ENCODE measurements around the gene C2CD2.

C2CD2 gene

GRCh38 chr21:41867313-41867712 is 86.5 kb downstream of the C2CD2 start:
- DNase-seq (ENCODE audit: low read depth in 2 of 2): no peak

GRCh38 chr21:41866274-41866809 is 87.5 kb downstream of the C2CD2 start:
- no peak for DNase-seq (ENCODE audit: low read depth in 2 of 2)

GRCh38 chr21:41865002-41865777 is 88.6 kb downstream of the C2CD2 start:
- DNase-seq (ENCODE audit: low read depth in 2 of 2): no peak

GRCh38 chr21:41864311-41865001 is 89.4 kb downstream of the C2CD2 start:
- DNase-seq (ENCODE audit: low read depth in 2 of 2): no peak

- no peak for DNase-seq (ENCODE audit: low read depth in 2 of 2)
Measured at GRCh38 chr21:41863439-41863740, 90.4 kb downstream of the C2CD2 start.

- no peak for DNase-seq (ENCODE audit: low read depth in 2 of 2)
Measured at GRCh38 chr21:41861987-41862386, 91.8 kb downstream of the C2CD2 start.

GRCh38 chr21:41861255-41861654 is 92.6 kb downstream of the C2CD2 start:
- no peak for DNase-seq (ENCODE audit: low read depth in 2 of 2)

- DNase-seq (ENCODE audit: low read depth in 2 of 2): no peak
Measured at GRCh38 chr21:41859297-41859980, 94.4 kb downstream of the C2CD2 start.

- DNase-seq (ENCODE audit: low read depth in 2 of 2): no peak
Measured at GRCh38 chr21:41858466-41859296, 95.1 kb downstream of the C2CD2 start.

GRCh38 chr21:41857771-41858300 is 96.0 kb downstream of the C2CD2 start:
- DNase-seq (ENCODE audit: low read depth in 2 of 2): no peak

- no peak for DNase-seq (ENCODE audit: low read depth in 2 of 2)
Measured at GRCh38 chr21:41856572-41856971, 97.2 kb downstream of the C2CD2 start.

- DNase-seq (ENCODE audit: low read depth in 2 of 2): no peak
Measured at GRCh38 chr21:41854426-41854995, 99.3 kb downstream of the C2CD2 start.

- no peak for DNase-seq (ENCODE audit: low read depth in 2 of 2)
Measured at GRCh38 chr21:41852929-41853320, 100.9 kb downstream of the C2CD2 start.

- DNase-seq (ENCODE audit: low read depth in 2 of 2): no peak
Measured at GRCh38 chr21:41852151-41852928, 101.5 kb downstream of the C2CD2 start.

- no peak for DNase-seq (ENCODE audit: low read depth in 2 of 2)
Measured at GRCh38 chr21:41851090-41851790, 102.6 kb downstream of the C2CD2 start.

- DNase-seq (ENCODE audit: low read depth in 2 of 2): no peak
Measured at GRCh38 chr21:41850085-41850484, 103.7 kb downstream of the C2CD2 start.

- no peak for DNase-seq (ENCODE audit: low read depth in 2 of 2)
Measured at GRCh38 chr21:41848958-41849580, 104.7 kb downstream of the C2CD2 start.

GRCh38 chr21:41848533-41848932 is 105.3 kb downstream of the C2CD2 start:
- DNase-seq (ENCODE audit: low read depth in 2 of 2): no peak

- no peak for DNase-seq (ENCODE audit: low read depth in 2 of 2)
Measured at GRCh38 chr21:41847066-41847804, 106.6 kb downstream of the C2CD2 start.
